GM12892 (cell line): ENCODE data around the gene HOXC4.

ENCODE experiments used
- POLR2A ChIP-seq: IDR thresholded peaks from 2 replicates; pipeline ENCODE4 v1.6.1; 2011; ENCODE audit warnings: low read depth, low read length, control low read depth
- POLR2AphosphoS5 ChIP-seq: IDR thresholded peaks from 2 replicates; pipeline ENCODE4 v1.6.1; 2011; ENCODE audit warnings: low read depth, low read length, control low read depth

GRCh38 chr12:54040148-54040494 is 13.5 kb upstream of the HOXC4 start:
- TF ChIP-seq POLR2AphosphoS5 (no peak), POLR2A (no peak)
